Activated CD4-positive, alpha-beta T cell treated with anti-CD3 and anti-CD28 coated beads, Interleukin-2, Interleukin-4, amounts not matched to agents 100 ng/mL and 50 ng/mL, durations not matched to agents 16 hours and 8 hours (primary cell): ENCODE data around the gene CBFA2T3.

Source experiments
- DNase-seq: peaks from one replicate; pipeline ENCODE4 v3.0.0-alpha.2; 2020; ENCODE audit warnings: low spot score

The CBFA2T3 gene

DNA sequence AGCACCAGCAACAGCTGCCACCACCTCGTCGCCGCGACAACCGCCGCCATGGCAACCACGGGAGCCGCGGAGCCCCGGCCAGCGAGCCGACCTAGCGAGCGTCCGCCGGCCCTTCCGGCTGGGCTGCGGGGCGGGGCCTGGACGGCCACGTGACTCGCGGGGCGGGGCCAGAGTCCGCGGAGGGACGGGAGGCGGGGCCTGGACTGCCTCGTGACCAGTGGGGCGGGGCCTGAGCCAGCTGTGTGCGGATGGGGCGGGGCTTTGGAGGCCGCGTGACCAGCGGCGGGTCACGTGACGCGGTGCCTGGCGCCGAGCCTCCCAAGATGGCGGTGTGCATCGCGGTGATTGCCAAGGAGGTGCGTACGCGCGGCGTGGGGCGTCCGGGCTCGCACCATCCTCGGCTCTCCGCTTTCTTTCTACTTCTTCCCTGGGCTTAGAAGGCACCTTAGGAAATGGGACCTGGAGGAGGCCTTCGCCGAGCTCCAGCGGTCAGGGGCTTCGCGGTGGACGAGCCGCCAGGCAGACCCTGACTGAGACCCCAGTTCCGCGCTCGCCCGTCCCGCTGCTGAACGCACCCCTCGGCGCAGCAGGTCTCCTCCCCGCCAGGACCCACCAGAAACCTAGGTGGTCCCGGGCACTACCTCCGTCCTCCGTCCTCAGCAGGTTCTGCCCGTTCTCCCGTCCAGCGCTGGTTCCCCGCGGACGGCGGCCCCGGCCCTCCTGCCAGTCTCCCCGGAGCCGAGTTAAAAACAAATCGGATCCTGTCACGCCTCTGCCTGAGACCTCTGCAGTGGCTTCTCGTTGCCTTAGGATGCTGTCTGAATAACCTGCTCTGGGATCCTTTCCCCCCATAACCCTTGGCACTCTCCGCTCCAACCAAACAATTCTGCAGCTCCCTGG, 119.9 kb downstream of the CBFA2T3 start, which contains the start of the genes GALNS and TRAPPC2L:
TSS of gene GALNS (minus strand) at position 120 of the 900 bp plus-strand sequence. CDS start at position 50, 70 bp downstream.
TSS of gene TRAPPC2L (plus strand) at position 300 of the 900 bp plus-strand sequence. CDS start at position 324, 24 bp downstream.
- DNase-seq = peak; percentile 99

DNA sequence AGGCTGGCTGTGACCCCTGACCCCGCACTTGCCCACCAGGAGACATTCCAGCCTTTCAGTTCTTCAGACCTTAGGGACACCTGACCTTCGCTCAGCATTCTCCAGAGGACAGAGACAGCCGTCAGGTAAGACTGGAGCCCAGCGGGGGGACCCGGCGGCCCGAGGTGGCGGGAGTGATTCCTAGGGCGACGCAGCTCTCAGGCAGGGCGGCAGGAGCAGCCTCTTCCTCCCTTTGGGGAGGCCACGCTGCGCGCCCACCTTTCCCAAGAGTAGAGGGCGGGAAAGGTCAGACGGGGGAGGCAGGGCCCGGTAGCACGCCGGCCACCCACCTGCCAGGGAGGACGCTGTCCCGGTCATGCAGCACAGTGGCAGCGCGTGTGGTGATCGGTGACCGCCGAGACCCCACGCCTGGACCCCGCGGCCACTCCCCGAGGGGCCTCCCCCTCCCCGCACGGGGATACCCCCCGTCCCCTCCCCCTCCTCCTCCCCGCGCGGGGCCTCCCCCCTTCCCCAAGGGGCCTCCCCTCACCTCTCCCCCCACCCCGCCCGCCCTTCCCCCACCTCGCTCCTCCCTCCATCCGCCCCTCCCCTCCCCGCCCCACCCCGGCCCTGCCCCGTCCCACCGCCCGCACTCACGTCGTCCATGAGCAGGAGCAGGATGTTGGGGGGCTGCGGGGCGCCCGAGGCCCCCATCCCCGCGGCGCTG, 120.7 kb downstream of the CBFA2T3 start:
- DNase-seq = no peak

DNA sequence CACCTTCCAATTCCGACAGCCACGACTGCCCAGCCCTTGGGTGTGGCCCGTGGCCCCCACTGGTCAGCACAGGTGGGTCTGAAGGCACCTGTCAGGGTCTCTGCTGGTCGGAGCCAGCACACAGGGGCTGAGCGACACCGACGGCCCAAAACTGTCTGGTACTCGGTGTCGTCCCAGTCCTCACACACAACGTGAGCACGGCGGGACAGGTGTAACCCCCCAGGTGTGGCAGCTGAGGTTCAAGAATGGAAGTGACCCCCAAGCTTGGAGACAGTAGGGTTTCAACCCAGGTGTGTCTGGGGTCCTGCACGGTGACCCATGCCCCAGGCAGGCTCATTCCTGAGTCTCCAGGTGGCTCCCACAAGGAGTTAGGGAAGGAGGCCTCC, 121.3 kb downstream of the CBFA2T3 start:
- DNase-seq = no peak

DNA sequence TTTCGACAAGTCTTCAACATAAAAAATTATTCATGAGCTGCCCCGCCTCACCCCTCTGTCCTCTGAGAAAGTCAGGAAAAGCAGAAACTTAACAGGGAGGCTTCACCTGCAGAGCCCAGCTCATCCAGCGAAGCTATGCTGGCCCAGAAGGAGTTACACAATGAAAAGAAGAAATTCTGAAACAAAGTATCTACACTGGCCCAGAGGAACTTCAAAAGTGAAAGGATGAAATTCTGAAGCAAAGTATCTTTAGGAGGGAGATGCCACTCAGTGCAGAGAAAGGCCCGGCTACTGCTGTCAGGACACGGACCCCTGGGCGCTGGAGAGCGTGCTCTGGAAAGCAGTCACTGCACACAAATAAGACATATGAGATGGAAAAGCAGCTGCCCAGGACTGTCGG, 121.8 kb downstream of the CBFA2T3 start:
- no peak for DNase-seq

DNA sequence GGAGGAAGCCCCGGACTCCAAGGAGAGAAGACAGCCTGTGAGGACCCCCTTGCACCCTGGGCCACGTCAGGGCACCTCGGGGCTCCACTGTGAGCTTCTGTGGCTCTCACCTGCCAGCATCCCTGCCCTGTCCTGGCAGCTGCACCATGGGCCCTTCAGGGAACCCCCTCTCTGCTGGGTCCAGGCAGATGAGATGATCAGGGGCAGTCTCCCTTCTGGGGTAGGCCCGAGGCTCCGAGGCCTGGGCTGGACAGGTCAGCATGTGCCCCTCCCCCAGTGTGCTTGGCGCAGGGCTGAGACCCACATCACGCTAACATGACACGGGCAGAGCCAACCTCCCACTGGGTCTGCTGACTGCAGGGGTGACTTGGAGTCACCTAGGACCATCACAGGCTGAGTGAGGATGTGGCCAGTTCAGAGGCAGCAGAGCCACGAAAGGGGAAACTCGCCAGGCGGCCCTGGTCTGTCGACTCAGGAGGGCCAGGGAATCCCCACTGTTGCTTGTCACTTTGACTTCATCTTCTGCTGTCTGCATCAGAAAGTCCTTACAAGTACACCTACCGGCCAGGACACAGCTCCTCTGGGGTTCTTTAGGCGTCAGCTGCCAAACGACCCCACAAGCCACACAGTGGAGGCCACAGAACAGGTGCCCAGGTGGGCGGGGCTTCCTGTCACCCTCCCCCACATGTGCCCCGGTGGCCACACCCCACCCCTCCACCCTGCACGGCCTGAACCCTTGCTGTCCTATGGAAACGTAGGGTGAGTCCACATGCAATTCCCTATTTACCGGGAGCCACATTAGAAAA, 122.5 kb downstream of the CBFA2T3 start:
- no peak for DNase-seq

DNA sequence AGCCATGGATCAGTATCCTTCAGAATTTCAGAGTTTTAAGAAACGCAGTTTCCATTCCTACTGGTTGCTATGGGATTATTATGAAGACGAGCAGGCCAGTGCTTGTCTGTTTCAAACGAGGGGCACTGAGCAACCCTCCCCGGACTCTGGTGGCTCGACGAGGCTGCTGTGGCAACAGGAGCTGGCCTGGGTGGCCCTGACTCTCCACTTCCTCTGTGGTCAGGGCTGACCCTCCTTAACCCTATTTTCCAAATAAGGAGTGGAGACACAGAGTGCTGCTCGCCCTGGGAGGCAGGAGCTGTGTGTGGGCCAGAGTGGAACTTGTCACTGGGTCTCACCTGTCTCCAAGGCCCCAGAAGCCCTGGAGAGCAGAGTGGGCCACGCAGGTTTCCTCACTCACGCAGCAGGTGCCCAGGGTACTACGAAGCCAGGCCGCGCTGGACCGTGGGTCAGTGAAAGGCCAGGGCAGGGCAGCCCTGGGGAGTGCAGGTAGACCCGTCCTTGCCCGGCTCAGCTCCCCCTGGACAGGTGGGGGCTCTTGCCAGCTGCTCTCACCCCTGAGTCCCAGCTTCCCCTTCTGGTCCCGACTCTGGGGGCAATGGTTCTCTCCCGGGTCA, 123.6 kb downstream of the CBFA2T3 start:
- no peak for DNase-seq

DNA sequence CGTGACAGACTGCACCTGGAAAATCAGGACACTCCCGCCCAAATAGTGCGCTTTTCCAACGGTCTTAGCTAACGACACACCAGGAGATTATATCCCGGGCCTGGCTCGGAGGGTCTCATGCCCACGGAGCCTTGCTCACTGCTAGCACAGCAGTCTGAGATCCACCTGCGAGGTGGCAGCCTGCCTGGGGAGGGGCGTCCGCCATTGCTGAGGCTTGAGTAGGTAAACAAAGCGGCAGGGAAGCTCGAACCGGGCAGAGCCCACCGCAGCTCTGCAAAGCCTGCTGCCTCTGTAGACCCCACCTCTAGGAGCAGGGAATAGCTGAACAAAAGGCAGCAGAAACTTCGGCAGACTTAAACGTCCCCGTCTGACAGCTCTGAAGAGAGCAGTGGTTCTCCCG, 125.4 kb downstream of the CBFA2T3 start:
- DNase-seq = no peak

DNA sequence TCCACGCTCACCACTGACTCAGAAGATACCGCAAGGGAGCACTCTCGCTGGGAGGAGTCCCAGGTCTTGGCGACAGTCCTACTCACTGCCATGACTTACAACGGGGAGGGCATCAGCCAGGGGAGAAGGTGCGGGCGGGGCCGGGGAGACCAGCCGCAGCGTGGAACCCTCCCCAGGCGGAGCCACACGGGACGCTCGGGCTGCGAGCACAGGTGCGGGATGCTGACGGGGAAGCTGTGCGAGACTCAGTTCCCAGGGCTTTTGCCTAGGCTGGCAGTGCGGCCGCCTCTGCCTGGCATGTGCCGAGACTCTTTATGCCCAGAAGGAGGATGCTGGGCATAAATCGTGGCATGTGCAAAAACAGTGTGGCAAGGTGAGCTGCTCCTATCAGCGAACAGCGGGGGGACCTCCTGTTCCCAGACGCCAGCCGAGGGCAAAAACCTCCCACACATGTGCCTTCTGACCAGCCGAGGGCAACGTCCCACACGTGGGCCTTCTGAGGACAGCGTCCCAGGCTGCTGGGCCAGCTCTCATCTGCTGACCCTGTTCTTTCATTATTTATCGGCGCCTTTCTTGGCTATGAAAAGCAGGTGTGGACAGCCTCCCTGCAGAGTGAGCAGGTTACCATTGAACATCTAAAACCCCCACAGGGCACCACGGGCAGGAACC, 126.3 kb downstream of the CBFA2T3 start:
- DNase-seq = no peak

DNA sequence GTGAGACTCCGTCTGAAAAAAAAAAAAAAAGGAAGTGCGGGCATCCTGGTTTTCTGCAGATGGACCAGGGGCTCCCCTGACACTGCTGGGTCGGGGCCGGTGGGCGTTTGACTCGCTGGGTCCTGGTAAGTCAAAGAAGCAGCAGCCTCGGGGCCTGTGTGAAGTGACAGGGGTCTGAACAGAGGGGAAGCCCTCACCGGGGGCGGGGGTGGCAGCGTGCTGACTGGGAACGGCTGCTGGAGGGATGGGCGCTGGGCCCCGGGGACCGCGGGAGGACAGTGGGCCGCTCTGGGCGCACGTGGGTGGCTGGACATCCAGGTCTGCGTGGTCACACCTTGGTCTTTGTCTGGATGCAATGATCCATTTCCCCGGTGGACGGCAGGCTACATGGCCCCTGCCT, 128.4 kb downstream of the CBFA2T3 start:
- DNase-seq = no peak

DNA sequence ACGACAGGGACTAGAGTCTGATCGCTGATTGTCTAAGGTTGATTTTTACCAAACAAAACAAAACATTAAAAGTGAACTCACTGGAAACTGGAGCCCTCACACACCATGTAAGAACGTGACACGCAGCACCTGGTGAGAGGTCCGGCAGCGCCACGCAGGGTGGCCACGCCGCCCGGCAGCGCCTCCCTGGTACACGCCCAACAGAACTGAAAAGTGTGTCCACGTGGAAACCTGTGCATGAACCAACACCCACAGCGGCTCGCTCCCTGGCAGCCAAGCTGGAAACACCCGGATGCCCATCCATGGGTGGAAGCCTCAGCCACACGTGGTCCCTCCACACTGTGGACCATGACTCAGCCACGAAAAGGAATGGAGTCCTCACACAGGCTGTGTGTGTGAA, 129.4 kb downstream of the CBFA2T3 start:
- no peak for DNase-seq

DNA sequence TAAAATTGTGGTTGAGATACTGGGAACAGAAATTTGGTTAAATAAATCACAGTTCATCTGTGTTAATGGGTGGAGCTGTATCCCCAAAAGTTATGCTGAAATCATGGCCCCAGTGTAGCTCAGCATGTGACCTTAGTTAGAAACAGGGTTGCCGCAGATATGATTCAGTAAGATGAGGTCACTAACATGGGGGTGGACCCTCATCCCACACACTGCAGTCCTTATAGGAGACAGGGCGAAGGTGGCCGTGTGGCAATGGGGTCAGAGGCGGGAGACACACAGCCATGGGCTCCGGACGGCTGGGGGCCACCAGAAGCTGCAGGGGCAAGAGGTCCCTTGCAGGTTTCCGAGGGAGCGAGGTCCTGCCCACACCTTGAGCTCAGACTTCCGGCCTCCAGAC, 130.9 kb downstream of the CBFA2T3 start:
- DNase-seq = no peak

DNA sequence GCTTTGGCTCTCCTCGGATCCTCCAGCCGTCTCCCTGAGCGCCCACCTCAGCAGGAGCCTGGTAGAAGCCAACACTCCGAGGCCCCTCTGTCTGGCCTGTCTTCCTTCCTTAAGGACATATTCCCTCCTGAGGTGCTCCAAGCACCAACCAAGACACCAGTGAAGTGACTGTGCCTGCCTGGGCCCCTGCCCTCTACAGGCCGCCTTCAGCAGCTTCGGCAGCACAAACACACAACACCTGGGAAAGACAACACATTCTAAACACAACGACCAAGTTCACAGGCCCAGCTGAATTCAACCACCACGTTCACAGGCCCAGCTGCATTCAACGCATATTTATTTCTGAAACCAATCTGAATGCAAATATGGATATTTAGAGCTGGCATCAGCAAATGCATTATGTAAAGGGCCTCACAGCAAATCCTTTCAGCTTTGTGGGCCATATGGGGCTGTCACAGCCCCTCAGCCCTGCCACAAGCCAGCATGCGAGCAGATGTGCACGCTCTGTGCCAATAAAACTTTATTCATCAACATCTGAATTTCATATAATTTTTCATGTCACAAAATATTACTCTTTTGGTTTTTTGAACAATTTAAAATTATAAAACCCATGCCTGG, 132.5 kb downstream of the CBFA2T3 start:
- DNase-seq = no peak

DNA sequence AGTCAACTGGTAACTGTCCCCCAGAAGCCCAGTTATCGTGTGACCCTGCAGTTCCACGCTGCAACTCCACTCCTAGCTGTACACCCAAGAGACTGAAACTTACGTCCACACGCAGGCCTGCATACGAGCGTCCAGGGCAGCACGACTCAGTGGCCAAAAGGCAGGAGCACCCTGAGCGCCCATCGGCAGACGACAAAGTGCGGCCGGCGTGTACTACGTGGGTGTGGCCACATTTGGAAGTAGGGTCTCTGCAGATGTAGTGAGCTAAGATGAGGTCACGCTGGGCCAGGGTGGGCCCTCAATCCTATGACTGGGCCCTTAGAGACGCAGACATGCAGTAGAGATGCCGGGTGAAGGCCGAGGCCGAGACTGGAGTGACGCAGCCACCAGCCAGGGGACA, 133.8 kb downstream of the CBFA2T3 start:
- DNase-seq = no peak

DNA sequence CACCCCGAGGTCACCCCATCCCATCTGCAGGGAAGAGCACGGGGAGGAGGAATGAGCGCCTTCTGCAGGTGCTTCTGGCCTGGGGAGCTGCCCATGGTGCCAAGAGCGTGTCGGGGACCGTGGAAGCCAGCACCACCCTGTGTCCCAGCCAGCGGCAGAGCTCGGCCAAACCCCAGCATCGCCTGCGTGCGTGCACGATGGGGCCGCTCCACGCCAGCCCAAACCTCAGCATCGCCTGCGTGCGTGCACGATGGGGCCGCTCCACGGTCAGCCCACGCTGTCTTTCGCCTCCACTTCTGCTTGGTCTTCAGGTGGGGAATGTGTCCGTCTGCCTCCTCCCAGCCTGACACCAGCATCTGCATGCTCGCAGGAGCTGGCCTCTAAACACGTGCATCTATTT, 134.2 kb downstream of the CBFA2T3 start:
- DNase-seq = no peak

DNA sequence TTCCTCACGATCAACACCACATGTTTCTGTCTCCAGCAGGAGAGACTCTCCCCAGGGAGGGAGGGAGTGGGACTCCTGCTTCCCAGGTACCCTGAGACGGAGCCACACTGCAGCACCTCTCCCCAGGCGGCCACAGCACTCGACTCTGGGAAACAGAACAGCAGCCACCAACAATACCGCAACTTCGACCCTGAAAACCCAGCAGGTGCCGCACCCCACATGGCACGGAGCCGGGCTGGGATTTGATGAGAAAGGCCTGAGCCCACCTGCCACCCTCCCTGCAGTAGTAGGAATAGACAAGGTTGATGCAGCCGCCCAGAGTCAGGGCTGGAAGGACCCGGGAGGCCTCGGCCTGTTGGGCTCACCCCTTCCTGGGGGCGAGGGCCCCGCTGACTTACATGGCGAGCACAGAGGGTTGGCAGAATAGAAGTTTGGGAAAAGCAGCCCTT, 134.7 kb downstream of the CBFA2T3 start:
- no peak for DNase-seq

DNA sequence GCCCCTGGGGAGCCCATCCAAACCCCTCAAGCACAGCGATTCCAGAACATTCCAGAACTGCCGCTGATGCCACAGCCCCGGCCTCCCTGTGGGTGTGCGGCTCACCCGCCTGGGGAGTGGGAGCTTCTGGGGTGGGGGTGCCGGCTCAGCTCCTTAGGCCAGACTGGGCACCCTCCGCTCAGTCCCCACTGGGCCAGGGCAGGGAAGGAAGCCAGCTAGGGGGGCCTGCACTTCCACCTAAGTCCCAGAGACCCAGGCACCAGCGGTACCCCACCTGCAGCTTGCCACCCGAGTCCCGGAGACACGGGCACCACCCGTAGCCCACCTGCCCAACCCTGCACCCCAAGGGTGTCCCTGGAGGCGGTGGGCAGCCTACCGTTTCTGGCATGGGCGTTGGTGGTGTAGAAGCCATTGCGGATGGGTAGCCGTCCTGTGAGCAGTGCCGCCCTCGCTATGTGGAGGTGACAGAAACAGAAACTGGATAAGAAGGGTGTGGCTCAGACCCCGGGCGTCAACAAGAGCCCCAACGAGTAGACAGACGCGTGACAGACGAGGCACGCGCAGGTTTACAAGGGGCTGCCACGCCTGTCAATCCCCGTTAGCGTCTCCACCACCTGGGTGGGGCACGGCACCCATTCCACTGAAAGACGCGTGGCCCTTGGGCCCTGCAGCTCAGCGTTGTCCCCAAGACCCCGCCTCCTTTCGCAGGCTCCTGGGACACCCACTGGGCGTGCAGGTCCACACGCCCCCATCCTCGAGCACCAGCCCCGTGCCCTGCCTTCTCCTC, 135.3 kb downstream of the CBFA2T3 start:
- DNase-seq = no peak

DNA sequence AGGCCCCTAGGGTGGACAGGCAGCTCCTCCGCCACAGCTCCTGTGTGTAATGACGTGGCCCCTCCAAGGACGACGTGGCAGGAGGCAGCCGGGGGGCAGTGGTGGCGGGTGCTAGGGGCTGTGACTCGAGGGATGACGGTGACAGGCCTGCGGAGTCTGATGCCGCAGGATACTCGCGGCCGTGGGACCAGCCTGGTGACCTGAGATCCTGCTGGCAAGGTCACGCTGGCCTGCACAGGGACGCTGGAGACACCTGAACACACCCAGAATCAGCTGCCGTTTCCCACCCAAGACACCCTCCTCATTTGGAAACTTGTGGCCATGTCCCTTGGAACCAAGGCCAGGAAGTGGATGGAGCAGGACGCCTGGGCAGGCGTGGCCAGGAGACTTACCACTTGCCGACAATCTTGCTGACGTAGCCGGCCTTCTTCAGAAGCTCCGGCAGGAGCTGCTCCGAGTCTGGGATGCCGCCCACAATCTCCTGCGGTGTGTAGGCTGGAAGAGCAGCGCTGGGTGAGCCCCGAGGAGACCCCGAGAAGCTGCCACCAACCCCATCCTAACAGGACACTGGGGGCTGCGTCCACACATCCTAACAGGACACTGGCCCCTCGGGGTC, 136.3 kb downstream of the CBFA2T3 start:
- no peak for DNase-seq

DNA sequence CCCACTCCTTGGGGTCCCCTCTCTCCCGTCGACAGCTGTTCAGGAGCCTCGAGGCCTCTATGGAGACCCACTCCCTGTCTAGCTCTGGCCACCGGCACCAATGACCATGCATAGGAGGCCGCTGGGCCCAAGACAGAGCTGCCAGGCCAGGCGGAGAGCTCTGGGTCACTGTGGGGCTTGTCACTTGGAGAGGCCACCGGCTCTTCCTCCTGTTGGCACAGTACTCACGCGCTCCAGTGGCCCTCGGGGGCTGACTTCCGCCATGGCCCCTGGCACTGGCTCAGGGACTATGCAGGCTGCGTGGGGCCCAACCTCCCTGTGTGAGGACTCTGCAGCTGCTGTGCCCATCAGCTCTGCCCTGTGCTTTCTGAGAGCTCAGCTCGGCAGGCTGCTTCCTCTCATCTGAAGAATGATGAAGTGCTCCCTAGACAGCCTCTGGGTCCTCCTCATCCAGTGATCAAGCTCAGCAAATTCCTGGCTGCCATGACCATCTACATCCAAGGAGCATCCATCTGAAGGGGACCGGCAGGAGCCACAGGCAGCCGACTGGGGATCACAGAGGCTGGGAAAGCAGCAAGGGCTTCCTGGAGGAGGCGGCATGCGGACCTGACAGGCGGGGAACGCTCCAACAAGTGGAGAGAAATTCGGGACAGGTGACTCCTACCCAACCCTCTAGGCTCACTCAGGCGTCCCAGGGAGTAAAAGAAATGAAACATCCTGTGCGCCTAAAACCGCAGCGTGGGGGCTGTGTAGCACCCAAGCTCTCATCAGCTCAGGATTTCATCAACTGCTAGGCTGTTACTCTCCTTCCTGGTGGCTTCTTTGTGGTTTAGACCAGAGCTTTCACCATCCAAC, 137.0 kb downstream of the CBFA2T3 start:
- no peak for DNase-seq
